WTC11 (cell line): ENCODE results near the gene MYOM1. TPM values are rescaled to one million over a fixed set of nuclear protein-coding genes. Genes with fewer than 3 reads are reported as not detected.

Source experiments
- ATAC-seq: fragments of 200-7000 bp; cut with Tn5 transposase; 2 replicates; pipeline ENCODE4 v1.10.0; 2021; ENCODE audit warnings: mild to moderate bottlenecking, moderate library complexity
- CTCF ChIA-PET: fragments of 300-600 bp; sonication (Branson Sonifier 250); formaldehyde crosslinking; loops from one replicate; lab custom pipeline; 2021; ENCODE audit warnings: antibody characterized with exemption; lab: Charles Lee
- POLR2A ChIA-PET: fragments of 350-600 bp; sonication (Branson Sonifier 250); formaldehyde crosslinking; loops from one replicate; lab custom pipeline; 2021; ENCODE audit warnings: antibody characterized with exemption; lab: Charles Lee
- DNase-seq: peaks from one replicate; pipeline ENCODE4 v3.0.0; 2021; ENCODE audit warnings: low spot score
- H3K27ac Mint-ChIP-seq: 2 replicates; pipeline ENCODE4 v1.8.0; 2021; ENCODE audit warnings: mixed read lengths
- H3K27me3 Mint-ChIP-seq: 2 replicates; pipeline ENCODE4 v1.8.0; 2021; ENCODE audit warnings: low read depth, mild to moderate bottlenecking, moderate library complexity, mixed read lengths
- H3K36me3 Mint-ChIP-seq: 2 replicates; pipeline ENCODE4 v1.8.0; 2021; ENCODE audit warnings: mixed read lengths
- H3K4me1 Mint-ChIP-seq: 2 replicates; pipeline ENCODE4 v1.8.0; 2022; ENCODE audit warnings: mixed read lengths
- H3K4me3 Mint-ChIP-seq: 2 replicates; pipeline ENCODE4 v1.8.0; 2021; ENCODE audit warnings: mild to moderate bottlenecking, moderate library complexity, mixed read lengths
- H3K9me3 Mint-ChIP-seq: 2 replicates; pipeline ENCODE4 v1.8.0; 2021; ENCODE audit warnings: mixed read lengths
- KAT7 ChIP-seq: sonication (generic); formaldehyde crosslinking; IDR thresholded peaks from 2 replicates; pipeline ENCODE4 v1.8.1; 2023; ENCODE audit warnings: missing genetic modification reagents, mild to moderate bottlenecking, borderline replicate concordance
- MXD4 ChIP-seq: fragments of 250-450 bp; sonication (Bioruptor Pico); IDR thresholded peaks from 2 replicates; pipeline ENCODE4 v1.8.0; 2021; ENCODE audit warnings: mild to moderate bottlenecking, moderate library complexity, borderline replicate concordance
- RORB ChIP-seq: fragments of 250-450 bp; sonication (Bioruptor Pico); IDR thresholded peaks from 2 replicates; pipeline ENCODE4 v1.9.0; 2021; ENCODE audit warnings: mild to moderate bottlenecking
- SP1 ChIP-seq: sonication (generic); formaldehyde crosslinking; conservative IDR thresholded peaks from 2 replicates; pipeline ENCODE4 v1.8.1; 2022; ENCODE audit warnings: missing genetic modification reagents
- ZNF138 ChIP-seq: sonication (generic); formaldehyde crosslinking; conservative IDR thresholded peaks from 2 replicates; pipeline ENCODE4 v1.8.1; 2022; ENCODE audit warnings: mild to moderate bottlenecking, moderate library complexity, missing genetic modification reagents
- ZNF317 ChIP-seq: sonication (generic); formaldehyde crosslinking; IDR thresholded peaks from 2 replicates; pipeline ENCODE4 v1.8.1; 2023; ENCODE audit warnings: low read depth, mild to moderate bottlenecking, moderate library complexity, missing genetic modification reagents, borderline replicate concordance
- total RNA-seq: library from RNA; stranded (reverse); gene quantifications from 3 replicates; pipeline ENCODE4 v1.2.3, GENCODE V29; 2021
- TF ChIP-seq, protein P1 (sequence below): sonication (generic); formaldehyde crosslinking; IDR thresholded peaks from 2 replicates; pipeline ENCODE4 v1.8.1; 2022; ENCODE audit warnings: missing genetic modification reagents, borderline replicate concordance
- TF ChIP-seq, protein P2 (sequence below): sonication (generic); formaldehyde crosslinking; conservative IDR thresholded peaks from 2 replicates; pipeline ENCODE4 v1.8.1; 2022; ENCODE audit warnings: mild to moderate bottlenecking, missing genetic modification reagents
- TF ChIP-seq, protein P3 (sequence below): fragments of 250-450 bp; sonication (Bioruptor Pico); conservative IDR thresholded peaks from 2 replicates; pipeline ENCODE4 v1.9.0; 2021; ENCODE audit warnings: mild to moderate bottlenecking
- TF ChIP-seq, protein P4 (sequence below): sonication (generic); formaldehyde crosslinking; IDR thresholded peaks from 2 replicates; pipeline ENCODE4 v1.8.0; 2023; ENCODE audit warnings: mild to moderate bottlenecking, missing genetic modification reagents
- TF ChIP-seq, protein P5 (sequence below): fragments of 250-450 bp; sonication (Bioruptor Pico); IDR thresholded peaks from 2 replicates; pipeline ENCODE4 v1.9.0; 2021; ENCODE audit warnings: mild to moderate bottlenecking
- TF ChIP-seq, protein P6 (sequence below): sonication (generic); formaldehyde crosslinking; IDR thresholded peaks from 2 replicates; pipeline ENCODE4 v1.8.1; 2023; ENCODE audit warnings: mild to moderate bottlenecking, missing genetic modification reagents, borderline replicate concordance
- TF ChIP-seq, protein P7 (sequence below): fragments of 250-450 bp; sonication (Bioruptor Pico); IDR thresholded peaks from 2 replicates; pipeline ENCODE4 v1.9.0; 2021; ENCODE audit warnings: mild to moderate bottlenecking

MYOM1 gene
- total RNA-seq, 1 experiment from 2014 or later, result 0.35 TPM

DNA sequence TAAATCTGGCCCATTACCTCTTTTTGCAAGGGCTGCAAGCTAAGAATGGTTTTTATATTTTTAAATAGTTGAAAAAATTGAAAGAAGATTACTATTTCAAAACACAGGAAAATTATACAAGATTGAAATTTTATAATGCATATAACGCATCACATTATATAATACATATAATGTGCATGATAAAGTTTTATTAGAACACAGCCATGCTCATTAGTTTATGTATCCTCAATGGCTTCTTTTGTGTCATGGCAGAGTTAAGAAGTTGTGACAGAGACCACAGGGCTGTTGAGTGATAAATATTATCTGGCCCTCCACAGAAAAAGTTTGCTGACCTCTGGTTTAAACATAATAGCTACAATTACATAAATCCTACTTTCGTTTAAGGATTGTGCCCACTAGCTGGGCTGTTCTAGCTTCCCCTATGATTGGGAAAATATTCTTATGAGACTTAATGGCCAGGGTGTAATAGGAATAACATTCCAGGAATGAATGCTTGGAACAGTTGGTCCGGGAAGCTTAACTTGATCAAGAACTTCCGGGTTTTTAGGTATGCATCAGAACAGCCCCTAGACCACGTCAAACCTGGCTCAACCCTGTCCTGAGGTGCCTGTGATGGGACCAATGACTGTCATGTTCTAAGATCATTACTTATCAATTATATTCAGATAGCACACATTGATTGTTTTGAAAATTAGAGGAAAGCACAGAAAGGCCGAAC, 108.1 kb downstream of the MYOM1 start (continued):
- TF ChIP-seq ZNF138 (CRISPR knock-in tag) (no peak), ZNF317 (CRISPR knock-in tag) (no peak)
- TF ChIP-seq, protein P1, sequence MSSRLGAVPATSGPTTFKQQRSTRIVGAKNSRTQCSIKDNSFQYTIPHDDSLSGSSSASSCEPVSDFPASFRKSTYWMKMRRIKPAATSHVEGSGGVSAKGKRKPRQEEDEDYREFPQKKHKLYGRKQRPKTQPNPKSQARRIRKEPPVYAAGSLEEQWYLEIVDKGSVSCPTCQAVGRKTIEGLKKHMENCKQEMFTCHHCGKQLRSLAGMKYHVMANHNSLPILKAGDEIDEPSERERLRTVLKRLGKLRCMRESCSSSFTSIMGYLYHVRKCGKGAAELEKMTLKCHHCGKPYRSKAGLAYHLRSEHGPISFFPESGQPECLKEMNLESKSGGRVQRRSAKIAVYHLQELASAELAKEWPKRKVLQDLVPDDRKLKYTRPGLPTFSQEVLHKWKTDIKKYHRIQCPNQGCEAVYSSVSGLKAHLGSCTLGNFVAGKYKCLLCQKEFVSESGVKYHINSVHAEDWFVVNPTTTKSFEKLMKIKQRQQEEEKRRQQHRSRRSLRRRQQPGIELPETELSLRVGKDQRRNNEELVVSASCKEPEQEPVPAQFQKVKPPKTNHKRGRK (CRISPR knock-in tag), result no peak
- TF ChIP-seq, protein P2, sequence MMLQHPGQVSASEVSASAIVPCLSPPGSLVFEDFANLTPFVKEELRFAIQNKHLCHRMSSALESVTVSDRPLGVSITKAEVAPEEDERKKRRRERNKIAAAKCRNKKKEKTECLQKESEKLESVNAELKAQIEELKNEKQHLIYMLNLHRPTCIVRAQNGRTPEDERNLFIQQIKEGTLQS (CRISPR knock-in tag), result no peak
- TF ChIP-seq, protein P3, sequence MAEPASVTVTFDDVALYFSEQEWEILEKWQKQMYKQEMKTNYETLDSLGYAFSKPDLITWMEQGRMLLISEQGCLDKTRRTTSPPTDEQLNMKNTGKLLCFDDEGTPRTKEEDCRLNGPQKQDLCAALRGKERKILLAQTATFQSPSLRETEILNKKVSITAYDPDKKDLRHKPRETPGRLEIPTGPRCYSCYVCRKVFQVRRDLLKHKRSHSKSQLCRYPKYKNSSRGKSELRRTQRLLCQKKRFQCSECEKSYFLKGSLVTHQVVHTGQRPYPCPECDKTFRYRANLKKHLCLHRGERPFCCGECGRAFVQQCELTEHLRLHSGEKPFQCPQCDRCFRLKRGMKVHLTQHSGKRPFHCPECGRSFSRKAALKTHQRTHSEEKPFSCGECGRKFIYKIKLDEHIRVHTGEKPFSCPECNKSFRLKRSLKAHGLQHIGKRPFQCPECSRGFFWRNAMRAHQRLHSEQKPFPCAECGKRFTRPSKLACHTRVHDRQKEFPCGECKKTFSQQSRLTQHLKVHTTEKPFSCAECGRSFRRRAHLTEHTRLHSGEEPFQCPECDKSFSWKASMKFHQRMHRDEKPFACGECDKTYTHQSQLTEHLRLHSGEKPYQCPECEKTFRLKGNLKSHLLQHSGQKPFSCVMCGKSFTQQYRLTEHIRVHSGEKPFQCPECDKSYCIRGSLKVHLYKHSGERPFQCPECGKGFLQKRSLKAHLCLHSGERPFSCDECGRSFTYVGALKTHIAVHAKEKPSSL (CRISPR knock-in tag), result no peak
- TF ChIP-seq, protein P4, sequence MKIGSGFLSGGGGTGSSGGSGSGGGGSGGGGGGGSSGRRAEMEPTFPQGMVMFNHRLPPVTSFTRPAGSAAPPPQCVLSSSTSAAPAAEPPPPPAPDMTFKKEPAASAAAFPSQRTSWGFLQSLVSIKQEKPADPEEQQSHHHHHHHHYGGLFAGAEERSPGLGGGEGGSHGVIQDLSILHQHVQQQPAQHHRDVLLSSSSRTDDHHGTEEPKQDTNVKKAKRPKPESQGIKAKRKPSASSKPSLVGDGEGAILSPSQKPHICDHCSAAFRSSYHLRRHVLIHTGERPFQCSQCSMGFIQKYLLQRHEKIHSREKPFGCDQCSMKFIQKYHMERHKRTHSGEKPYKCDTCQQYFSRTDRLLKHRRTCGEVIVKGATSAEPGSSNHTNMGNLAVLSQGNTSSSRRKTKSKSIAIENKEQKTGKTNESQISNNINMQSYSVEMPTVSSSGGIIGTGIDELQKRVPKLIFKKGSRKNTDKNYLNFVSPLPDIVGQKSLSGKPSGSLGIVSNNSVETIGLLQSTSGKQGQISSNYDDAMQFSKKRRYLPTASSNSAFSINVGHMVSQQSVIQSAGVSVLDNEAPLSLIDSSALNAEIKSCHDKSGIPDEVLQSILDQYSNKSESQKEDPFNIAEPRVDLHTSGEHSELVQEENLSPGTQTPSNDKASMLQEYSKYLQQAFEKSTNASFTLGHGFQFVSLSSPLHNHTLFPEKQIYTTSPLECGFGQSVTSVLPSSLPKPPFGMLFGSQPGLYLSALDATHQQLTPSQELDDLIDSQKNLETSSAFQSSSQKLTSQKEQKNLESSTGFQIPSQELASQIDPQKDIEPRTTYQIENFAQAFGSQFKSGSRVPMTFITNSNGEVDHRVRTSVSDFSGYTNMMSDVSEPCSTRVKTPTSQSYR, result no peak

DNA sequence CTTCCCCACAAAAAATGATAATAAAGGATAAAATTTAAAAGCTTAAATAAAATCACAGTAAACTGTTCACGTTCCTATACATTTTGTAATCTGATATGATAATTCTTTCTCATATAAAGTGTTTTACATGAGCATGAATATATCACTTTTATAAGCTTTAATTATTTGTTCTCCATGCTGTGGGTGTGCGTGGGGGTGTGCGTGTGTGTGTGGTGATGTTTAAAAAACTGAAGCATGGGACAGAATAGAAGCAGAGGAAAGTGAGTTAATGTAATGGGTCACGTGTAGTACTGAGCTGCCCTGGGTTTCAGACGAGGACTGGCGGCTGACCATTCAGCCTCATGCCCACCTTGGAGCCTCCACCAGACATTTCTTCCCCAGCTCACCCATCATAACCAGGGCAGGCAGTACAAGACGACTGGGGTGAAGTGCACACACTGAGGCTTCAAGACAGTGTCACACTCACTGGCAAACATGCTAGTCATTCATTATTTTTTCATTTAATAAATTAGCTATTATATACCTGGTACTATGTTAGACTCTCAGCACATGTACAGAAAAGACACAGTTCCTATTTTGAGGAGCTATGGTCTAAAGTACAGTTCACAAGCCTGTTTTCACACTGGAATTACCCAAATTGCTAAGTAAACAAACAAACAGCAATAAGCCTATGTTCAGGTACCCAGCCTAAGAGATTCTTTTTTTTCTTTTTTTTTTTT, 109.6 kb downstream of the MYOM1 start:
- no peak overlapping the region for H3K4me3 Mint-ChIP-seq
- H3K9me3 Mint-ChIP-seq, result no peaks in the 10 kb centered on the region
- no peaks in the 10 kb centered on the region for H3K4me1 Mint-ChIP-seq
- no peak for ATAC-seq
- no peaks in the 10 kb centered on the region for H3K36me3 Mint-ChIP-seq
- CTCF ChIA-PET, result interaction anchor here (1.6 kb wide), 1 partner anchor 19 kb away, joined by 5 read pairs; no protein-coding TSS in a partner anchor
- H3K27ac Mint-ChIP-seq, result no peak overlapping the region
- TF ChIP-seq, protein P2 (CRISPR knock-in tag), result no peak
- no peak for TF ChIP-seq SP1 (CRISPR knock-in tag)
- peaks cover 81% of the 10 kb centered on the region for H3K27me3 Mint-ChIP-seq
- no peak for DNase-seq
- POLR2A ChIA-PET, result no interaction called here

DNA sequence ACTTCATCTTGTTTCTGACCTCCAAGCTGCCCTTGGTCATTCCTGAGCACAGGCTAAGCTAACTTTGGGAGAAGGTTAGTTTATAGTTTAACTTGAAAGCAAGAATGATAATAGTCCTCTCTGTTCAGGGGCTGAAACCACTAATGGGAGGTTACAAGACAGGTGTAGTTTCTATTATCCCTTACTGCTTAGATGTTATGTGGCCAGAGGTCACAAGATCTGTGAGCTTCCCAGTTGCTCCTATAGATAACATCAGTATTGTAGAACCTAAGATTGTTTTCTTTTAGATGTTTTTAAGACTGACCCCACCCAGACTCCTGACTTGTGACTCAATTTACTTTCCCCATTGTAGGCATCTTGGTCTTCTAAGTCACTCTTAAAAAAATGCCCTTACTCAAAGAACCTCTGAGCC, 112.0 kb downstream of the MYOM1 start:
- ATAC-seq (no peak), DNase-seq (no peak)
- no peaks in the 10 kb centered on the region for H3K4me1 Mint-ChIP-seq
- ChIA-PET POLR2A (no interaction called here), CTCF (no interaction called here)
- H3K4me3 Mint-ChIP-seq, result no peak overlapping the region
- H3K9me3 Mint-ChIP-seq, result no peaks in the 10 kb centered on the region
- no peak overlapping the region for H3K27ac Mint-ChIP-seq
- H3K27me3 Mint-ChIP-seq, result peaks cover 62% of the 10 kb centered on the region
- H3K36me3 Mint-ChIP-seq, result no peaks in the 10 kb centered on the region
- TF ChIP-seq, protein P5, sequence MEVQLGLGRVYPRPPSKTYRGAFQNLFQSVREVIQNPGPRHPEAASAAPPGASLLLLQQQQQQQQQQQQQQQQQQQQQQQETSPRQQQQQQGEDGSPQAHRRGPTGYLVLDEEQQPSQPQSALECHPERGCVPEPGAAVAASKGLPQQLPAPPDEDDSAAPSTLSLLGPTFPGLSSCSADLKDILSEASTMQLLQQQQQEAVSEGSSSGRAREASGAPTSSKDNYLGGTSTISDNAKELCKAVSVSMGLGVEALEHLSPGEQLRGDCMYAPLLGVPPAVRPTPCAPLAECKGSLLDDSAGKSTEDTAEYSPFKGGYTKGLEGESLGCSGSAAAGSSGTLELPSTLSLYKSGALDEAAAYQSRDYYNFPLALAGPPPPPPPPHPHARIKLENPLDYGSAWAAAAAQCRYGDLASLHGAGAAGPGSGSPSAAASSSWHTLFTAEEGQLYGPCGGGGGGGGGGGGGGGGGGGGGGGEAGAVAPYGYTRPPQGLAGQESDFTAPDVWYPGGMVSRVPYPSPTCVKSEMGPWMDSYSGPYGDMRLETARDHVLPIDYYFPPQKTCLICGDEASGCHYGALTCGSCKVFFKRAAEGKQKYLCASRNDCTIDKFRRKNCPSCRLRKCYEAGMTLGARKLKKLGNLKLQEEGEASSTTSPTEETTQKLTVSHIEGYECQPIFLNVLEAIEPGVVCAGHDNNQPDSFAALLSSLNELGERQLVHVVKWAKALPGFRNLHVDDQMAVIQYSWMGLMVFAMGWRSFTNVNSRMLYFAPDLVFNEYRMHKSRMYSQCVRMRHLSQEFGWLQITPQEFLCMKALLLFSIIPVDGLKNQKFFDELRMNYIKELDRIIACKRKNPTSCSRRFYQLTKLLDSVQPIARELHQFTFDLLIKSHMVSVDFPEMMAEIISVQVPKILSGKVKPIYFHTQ (CRISPR knock-in tag), result no peak
- TF ChIP-seq, protein P6, sequence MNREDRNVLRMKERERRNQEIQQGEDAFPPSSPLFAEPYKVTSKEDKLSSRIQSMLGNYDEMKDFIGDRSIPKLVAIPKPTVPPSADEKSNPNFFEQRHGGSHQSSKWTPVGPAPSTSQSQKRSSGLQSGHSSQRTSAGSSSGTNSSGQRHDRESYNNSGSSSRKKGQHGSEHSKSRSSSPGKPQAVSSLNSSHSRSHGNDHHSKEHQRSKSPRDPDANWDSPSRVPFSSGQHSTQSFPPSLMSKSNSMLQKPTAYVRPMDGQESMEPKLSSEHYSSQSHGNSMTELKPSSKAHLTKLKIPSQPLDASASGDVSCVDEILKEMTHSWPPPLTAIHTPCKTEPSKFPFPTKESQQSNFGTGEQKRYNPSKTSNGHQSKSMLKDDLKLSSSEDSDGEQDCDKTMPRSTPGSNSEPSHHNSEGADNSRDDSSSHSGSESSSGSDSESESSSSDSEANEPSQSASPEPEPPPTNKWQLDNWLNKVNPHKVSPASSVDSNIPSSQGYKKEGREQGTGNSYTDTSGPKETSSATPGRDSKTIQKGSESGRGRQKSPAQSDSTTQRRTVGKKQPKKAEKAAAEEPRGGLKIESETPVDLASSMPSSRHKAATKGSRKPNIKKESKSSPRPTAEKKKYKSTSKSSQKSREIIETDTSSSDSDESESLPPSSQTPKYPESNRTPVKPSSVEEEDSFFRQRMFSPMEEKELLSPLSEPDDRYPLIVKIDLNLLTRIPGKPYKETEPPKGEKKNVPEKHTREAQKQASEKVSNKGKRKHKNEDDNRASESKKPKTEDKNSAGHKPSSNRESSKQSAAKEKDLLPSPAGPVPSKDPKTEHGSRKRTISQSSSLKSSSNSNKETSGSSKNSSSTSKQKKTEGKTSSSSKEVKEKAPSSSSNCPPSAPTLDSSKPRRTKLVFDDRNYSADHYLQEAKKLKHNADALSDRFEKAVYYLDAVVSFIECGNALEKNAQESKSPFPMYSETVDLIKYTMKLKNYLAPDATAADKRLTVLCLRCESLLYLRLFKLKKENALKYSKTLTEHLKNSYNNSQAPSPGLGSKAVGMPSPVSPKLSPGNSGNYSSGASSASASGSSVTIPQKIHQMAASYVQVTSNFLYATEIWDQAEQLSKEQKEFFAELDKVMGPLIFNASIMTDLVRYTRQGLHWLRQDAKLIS (CRISPR knock-in tag), result no peak
- TF ChIP-seq, protein P7, sequence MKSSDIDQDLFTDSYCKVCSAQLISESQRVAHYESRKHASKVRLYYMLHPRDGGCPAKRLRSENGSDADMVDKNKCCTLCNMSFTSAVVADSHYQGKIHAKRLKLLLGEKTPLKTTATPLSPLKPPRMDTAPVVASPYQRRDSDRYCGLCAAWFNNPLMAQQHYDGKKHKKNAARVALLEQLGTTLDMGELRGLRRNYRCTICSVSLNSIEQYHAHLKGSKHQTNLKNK, result no peak
- TF ChIP-seq RORB (CRISPR knock-in tag) (no peak), KAT7 (CRISPR knock-in tag) (no peak), MXD4 (CRISPR knock-in tag) (no peak)
